Astrocyte (in vitro differentiated cells and primary cell): ENCODE results near the gene IKZF2. TPM values are rescaled to one million over a fixed set of nuclear protein-coding genes. Genes with fewer than 3 reads are reported as not detected.
A peak's percentile ranks its signal among the peaks of the same experiment; 100 is the strongest.

Experiments
- DNase-seq: peaks from one replicate; pipeline ENCODE4 v3.0.0-alpha.2; 2010; ENCODE audit warnings: low read depth
- FAIRE-seq: peaks from 2 replicates; lab custom pipeline; 2011; peaks lifted over from hg19 to GRCh38; lab: Jason Lieb, UNC
- H2AFZ ChIP-seq: 2 replicates; pipeline ENCODE4 v1.6.0; 2012; ENCODE audit warnings: low read depth, low read length, inconsistent platforms
- H3K27ac ChIP-seq: 2 replicates; pipeline ENCODE4 v1.5.1; 2011; ENCODE audit warnings: low read depth, low read length, inconsistent platforms
- H3K27me3 ChIP-seq: 2 replicates; pipeline ENCODE4 v1.6.0; 2011; ENCODE audit warnings: low read length, inconsistent platforms; ENCODE audit not compliant: insufficient read depth
- H3K36me3 ChIP-seq: 2 replicates; pipeline ENCODE4 v1.5.1; 2011; ENCODE audit warnings: low read length, inconsistent platforms; ENCODE audit not compliant: insufficient read depth
- H3K4me1 ChIP-seq: 2 replicates; pipeline ENCODE4 v1.5.1; 2011; ENCODE audit warnings: low read length, inconsistent platforms; ENCODE audit not compliant: insufficient read depth
- H3K4me2 ChIP-seq: 2 replicates; pipeline ENCODE4 v1.6.0; 2012; ENCODE audit warnings: low read length, inconsistent platforms
- H3K4me3 ChIP-seq: 2 replicates; pipeline ENCODE4 v1.5.1; 2011; ENCODE audit warnings: low read depth, mild to moderate bottlenecking, low read length, inconsistent platforms; ENCODE audit not compliant: insufficient read depth
- H3K79me2 ChIP-seq: 2 replicates; pipeline ENCODE4 v1.6.0; 2012; ENCODE audit warnings: mild to moderate bottlenecking, low read length, inconsistent platforms; ENCODE audit not compliant: insufficient read depth
- H3K9ac ChIP-seq: 2 replicates; pipeline ENCODE4 v1.6.0; 2012; ENCODE audit warnings: mild to moderate bottlenecking, low read length, inconsistent platforms
- H3K9me3 ChIP-seq: 2 replicates; pipeline ENCODE4 v1.5.1; 2012; ENCODE audit warnings: low read depth, mild to moderate bottlenecking, low read length, inconsistent platforms; ENCODE audit not compliant: insufficient read depth
- H4K20me1 ChIP-seq: 2 replicates; pipeline ENCODE4 v1.6.0; 2012; ENCODE audit warnings: low read length, inconsistent platforms; ENCODE audit not compliant: insufficient read depth
- H3K27ac Mint-ChIP-seq: one replicate; pipeline ENCODE4 v1.8.0; 2021; ENCODE audit warnings: mild to moderate bottlenecking, mixed read lengths; ENCODE audit not compliant: unreplicated experiment
- H3K27me3 Mint-ChIP-seq: one replicate; pipeline ENCODE4 v1.8.0; 2021; ENCODE audit warnings: low read depth, mixed read lengths; ENCODE audit not compliant: unreplicated experiment
- H3K36me3 Mint-ChIP-seq: one replicate; pipeline ENCODE4 v1.8.0; 2021; ENCODE audit warnings: low read depth, mixed read lengths; ENCODE audit not compliant: unreplicated experiment
- H3K4me1 Mint-ChIP-seq: one replicate; pipeline ENCODE4 v1.8.0; 2021; ENCODE audit warnings: low read depth, mixed read lengths; ENCODE audit not compliant: unreplicated experiment
- H3K4me3 Mint-ChIP-seq: one replicate; pipeline ENCODE4 v1.8.0; 2021; ENCODE audit warnings: mild to moderate bottlenecking, moderate library complexity, mixed read lengths; ENCODE audit not compliant: unreplicated experiment
- H3K9me3 Mint-ChIP-seq: one replicate; pipeline ENCODE4 v1.8.0; 2021; ENCODE audit warnings: mild to moderate bottlenecking, mixed read lengths; ENCODE audit not compliant: unreplicated experiment
- EZH2 ChIP-seq: IDR thresholded peaks from 2 replicates; pipeline ENCODE4 v1.6.1; 2012; ENCODE audit warnings: mild to moderate bottlenecking, low read length, inconsistent platforms; ENCODE audit not compliant: insufficient read depth
- total RNA-seq: library from RNA; stranded (reverse); gene quantifications from 2 replicates; pipeline ENCODE4 v1.2.1, GENCODE V29; 2021
- TF ChIP-seq, protein P1 (sequence below): IDR thresholded peaks from 2 replicates; pipeline ENCODE4 v1.5.1; 2011; ENCODE audit warnings: low read depth, mild to moderate bottlenecking, inconsistent platforms, low read length, moderate library complexity; ENCODE audit not compliant: insufficient read depth

Gene IKZF2
- total RNA-seq, 1 donor from 2014 or later: 15.5 TPM

GRCh38 chr2:212977152-212977551, 174.3 kb downstream of the IKZF2 start:
- Histone ChIP-seq H3K36me3 (no peaks in the 10 kb centered on the region), H3K4me3 (no peak overlapping the region), H3K27ac (no peak overlapping the region), H3K79me2 (no peaks in the 10 kb centered on the region), H3K4me2 (no peak overlapping the region), H2AFZ (no peak overlapping the region), H4K20me1 (no peaks in the 10 kb centered on the region), H3K27me3 (no peaks in the 10 kb centered on the region), H3K4me1 (peaks cover 11% of the 10 kb centered on the region), H3K9me3 (no peaks in the 10 kb centered on the region), H3K9ac (no peak overlapping the region)
- Mint-ChIP-seq H3K9me3 (no peaks in the 10 kb centered on the region), H3K4me1 (peaks cover 22% of the 10 kb centered on the region), H3K27ac (no peak overlapping the region), H3K4me3 (no peak overlapping the region), H3K36me3 (no peaks in the 10 kb centered on the region), H3K27me3 (no peaks in the 10 kb centered on the region)
- TF ChIP-seq EZH2: no peak
- TF ChIP-seq, protein P1, sequence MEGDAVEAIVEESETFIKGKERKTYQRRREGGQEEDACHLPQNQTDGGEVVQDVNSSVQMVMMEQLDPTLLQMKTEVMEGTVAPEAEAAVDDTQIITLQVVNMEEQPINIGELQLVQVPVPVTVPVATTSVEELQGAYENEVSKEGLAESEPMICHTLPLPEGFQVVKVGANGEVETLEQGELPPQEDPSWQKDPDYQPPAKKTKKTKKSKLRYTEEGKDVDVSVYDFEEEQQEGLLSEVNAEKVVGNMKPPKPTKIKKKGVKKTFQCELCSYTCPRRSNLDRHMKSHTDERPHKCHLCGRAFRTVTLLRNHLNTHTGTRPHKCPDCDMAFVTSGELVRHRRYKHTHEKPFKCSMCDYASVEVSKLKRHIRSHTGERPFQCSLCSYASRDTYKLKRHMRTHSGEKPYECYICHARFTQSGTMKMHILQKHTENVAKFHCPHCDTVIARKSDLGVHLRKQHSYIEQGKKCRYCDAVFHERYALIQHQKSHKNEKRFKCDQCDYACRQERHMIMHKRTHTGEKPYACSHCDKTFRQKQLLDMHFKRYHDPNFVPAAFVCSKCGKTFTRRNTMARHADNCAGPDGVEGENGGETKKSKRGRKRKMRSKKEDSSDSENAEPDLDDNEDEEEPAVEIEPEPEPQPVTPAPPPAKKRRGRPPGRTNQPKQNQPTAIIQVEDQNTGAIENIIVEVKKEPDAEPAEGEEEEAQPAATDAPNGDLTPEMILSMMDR: no peak
- DNase-seq (no peak), FAIRE-seq (no peak)

GRCh38 chr2:212975333-212975732, 176.1 kb downstream of the IKZF2 start:
- no peaks in the 10 kb centered on the region for H4K20me1 ChIP-seq
- TF ChIP-seq EZH2: no peak
- no peaks in the 10 kb centered on the region for H3K9me3 ChIP-seq
- no peaks in the 10 kb centered on the region for H3K36me3 Mint-ChIP-seq
- H3K4me3 ChIP-seq: no peak overlapping the region
- FAIRE-seq (no peak), DNase-seq (no peak)
- no peak overlapping the region for H2AFZ ChIP-seq
- no peaks in the 10 kb centered on the region for H3K27me3 ChIP-seq
- no peak overlapping the region for H3K4me2 ChIP-seq
- no peaks in the 10 kb centered on the region for H3K79me2 ChIP-seq
- H3K9me3 Mint-ChIP-seq: no peaks in the 10 kb centered on the region
- H3K4me3 Mint-ChIP-seq: no peak overlapping the region
- H3K36me3 ChIP-seq: no peaks in the 10 kb centered on the region
- peaks cover 26% of the 10 kb centered on the region for H3K4me1 Mint-ChIP-seq
- H3K27me3 Mint-ChIP-seq: no peaks in the 10 kb centered on the region
- no peak overlapping the region for H3K27ac ChIP-seq
- H3K27ac Mint-ChIP-seq: peak overlapping the region; percentile 28
- H3K9ac ChIP-seq: no peak overlapping the region
- H3K4me1 ChIP-seq: peaks cover 11% of the 10 kb centered on the region

- H3K4me1 Mint-ChIP-seq: peaks cover 33% of the 10 kb centered on the region
- H3K27ac Mint-ChIP-seq: peak overlapping the region; percentile 28
- Histone ChIP-seq H4K20me1 (no peaks in the 10 kb centered on the region), H3K79me2 (no peaks in the 10 kb centered on the region), H3K4me2 (no peak overlapping the region), H2AFZ (no peak overlapping the region), H3K9ac (no peak overlapping the region), H3K9me3 (no peaks in the 10 kb centered on the region), H3K36me3 (no peaks in the 10 kb centered on the region), H3K4me3 (no peak overlapping the region), H3K27ac (peak overlapping the region; percentile 8), H3K27me3 (no peaks in the 10 kb centered on the region), H3K4me1 (peaks cover 11% of the 10 kb centered on the region)
- DNase-seq (peak; percentile 72), FAIRE-seq (no peak)
- no peak for TF ChIP-seq EZH2
- TF ChIP-seq, protein P1: no peak
- no peak overlapping the region for H3K4me3 Mint-ChIP-seq
- no peaks in the 10 kb centered on the region for H3K27me3 Mint-ChIP-seq
- H3K36me3 Mint-ChIP-seq: no peaks in the 10 kb centered on the region
- no peaks in the 10 kb centered on the region for H3K9me3 Mint-ChIP-seq
Measured at GRCh38 chr2:212974692-212975091, 176.7 kb downstream of the IKZF2 start.
